Loucy (cell line): Measurements from ENCODE around the gene HUS1B.

ENCODE experiments used
- H2AFZ ChIP-seq: fragments of 200-600 bp; sonication (generic); 2 replicates; pipeline ENCODE4 v1.6.0; 2016; ENCODE audit warnings: antibody characterized with exemption, mild to moderate bottlenecking, low read length, moderate library complexity
- H3F3A ChIP-seq: fragments of 200-600 bp; 2 replicates; pipeline ENCODE4 v1.6.0; 2016; ENCODE audit warnings: antibody characterized with exemption, low read depth, mild to moderate bottlenecking
- H3K27me3 ChIP-seq: fragments of 200-600 bp; sonication (generic); 2 replicates; pipeline ENCODE4 v1.6.1; 2014; ENCODE audit warnings: low read length, mild to moderate bottlenecking; ENCODE audit not compliant: insufficient read depth, poor library complexity, severe bottlenecking
- H3K36me3 ChIP-seq: fragments of 200-600 bp; sonication (generic); 2 replicates; pipeline ENCODE4 v1.6.1; 2016; ENCODE audit warnings: low read length; ENCODE audit not compliant: insufficient read depth
- H3K4me1 ChIP-seq: fragments of 200-600 bp; sonication (generic); 2 replicates; pipeline ENCODE4 v1.5.1; 2014; ENCODE audit warnings: low read length, mild to moderate bottlenecking; ENCODE audit not compliant: insufficient read depth, poor library complexity, severe bottlenecking
- H3K4me2 ChIP-seq: fragments of 200-600 bp; sonication (generic); 2 replicates; pipeline ENCODE4 v1.6.0; 2014; ENCODE audit warnings: antibody characterized with exemption, low read length, low read depth, mild to moderate bottlenecking; ENCODE audit not compliant: poor library complexity, severe bottlenecking
- H3K4me3 ChIP-seq: fragments of 200-600 bp; sonication (generic); 2 replicates; pipeline ENCODE4 v1.5.1; 2014; ENCODE audit warnings: low read length, mild to moderate bottlenecking, mixed read lengths; ENCODE audit not compliant: poor library complexity, severe bottlenecking
- H3K79me2 ChIP-seq: fragments of 200-600 bp; sonication (generic); 2 replicates; pipeline ENCODE4 v1.6.1; 2014; ENCODE audit warnings: low read length; ENCODE audit not compliant: insufficient read depth
- H3K9ac ChIP-seq: fragments of 200-600 bp; sonication (generic); 2 replicates; pipeline ENCODE4 v1.6.0; 2014; ENCODE audit warnings: mild to moderate bottlenecking, low read depth, low read length, moderate library complexity; ENCODE audit not compliant: poor library complexity, severe bottlenecking
- H3K9me2 ChIP-seq: fragments of 200-600 bp; sonication (generic); replicated peaks from 2 replicates; pipeline ENCODE4 v1.6.1; 2016; ENCODE audit warnings: low read depth, low read length, mixed read lengths
- H3K9me3 ChIP-seq: fragments of 200-600 bp; sonication (generic); 2 replicates; pipeline ENCODE4 v1.6.1; 2014; ENCODE audit warnings: mild to moderate bottlenecking, antibody characterized with exemption, low read length, low read depth; ENCODE audit not compliant: insufficient read depth
- H4K20me1 ChIP-seq: fragments of 200-600 bp; sonication (generic); 2 replicates; pipeline ENCODE4 v1.6.0; 2014; ENCODE audit warnings: antibody characterized with exemption, low read length, mild to moderate bottlenecking; ENCODE audit not compliant: insufficient read depth, poor library complexity, severe bottlenecking
- CTCF ChIP-seq: fragments of 200-600 bp; sonication (generic); conservative IDR thresholded peaks from 2 replicates; pipeline ENCODE4 v1.5.1; 2014; ENCODE audit warnings: mild to moderate bottlenecking, antibody characterized with exemption, low read length
- EZH2phosphoT487 ChIP-seq: fragments of 200-600 bp; IDR thresholded peaks from 2 replicates; pipeline ENCODE4 v1.6.1; 2018; ENCODE audit warnings: antibody characterized with exemption, mild to moderate bottlenecking, moderate library complexity, borderline replicate concordance

HUS1B gene

DNA sequence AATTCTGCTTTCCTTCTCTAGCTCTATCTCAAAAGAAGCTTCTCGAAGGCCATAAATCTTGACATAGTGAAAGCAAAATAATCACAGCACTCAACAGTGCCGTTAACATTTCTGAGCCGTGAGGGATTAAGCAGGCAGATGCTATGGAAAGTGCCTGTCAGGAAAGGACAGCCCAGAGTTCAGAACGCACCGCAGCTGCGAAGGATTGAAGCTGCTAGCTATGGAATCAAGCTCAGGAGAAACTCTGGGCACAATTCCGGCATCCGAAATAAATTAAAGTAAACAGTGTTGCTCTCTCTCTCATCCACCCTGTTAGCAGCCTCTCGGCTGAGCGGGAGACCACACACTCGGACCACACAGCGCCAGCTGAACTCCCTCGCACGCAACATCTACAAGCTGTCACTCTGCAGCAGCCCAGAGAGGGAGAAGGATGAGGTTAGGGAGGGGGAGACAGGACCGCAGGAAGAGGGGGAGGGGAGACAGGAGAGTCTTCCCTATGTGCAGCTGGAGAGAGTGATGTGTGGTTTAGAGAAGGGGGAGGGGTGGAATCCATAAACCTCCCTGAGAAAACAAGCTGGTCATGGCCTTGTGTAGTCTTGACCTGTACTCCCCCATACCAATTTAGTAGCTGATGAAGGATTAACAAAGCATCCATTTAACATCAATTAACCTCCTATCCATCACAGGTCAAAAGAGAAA is 27.0 kb upstream of the HUS1B start:
- Histone ChIP-seq H3K9ac (peak overlapping the region; percentile 63), H2AFZ (no peak overlapping the region), H3K27me3 (no peaks in the 10 kb centered on the region), H3F3A (no peaks in the 10 kb centered on the region), H3K4me1 (peaks cover 61% of the 10 kb centered on the region), H3K79me2 (peaks cover 86% of the 10 kb centered on the region), H3K36me3 (no peaks in the 10 kb centered on the region), H3K4me2 (peak overlapping the region; percentile 81), H3K9me3 (no peaks in the 10 kb centered on the region), H4K20me1 (peaks cover 21% of the 10 kb centered on the region), H3K9me2 (no peaks in the 10 kb centered on the region), H3K4me3 (peak overlapping the region; percentile 69)
- TF ChIP-seq CTCF (no peak), EZH2phosphoT487 (no peak)

GRCh38 chr6:680666-681340 is 23.9 kb upstream of the HUS1B start:
- Histone ChIP-seq H3K9ac (peak overlapping the region; percentile 41), H3K4me3 (no peak overlapping the region), H3K27me3 (no peaks in the 10 kb centered on the region), H3K79me2 (peaks cover 80% of the 10 kb centered on the region), H4K20me1 (peaks cover 21% of the 10 kb centered on the region), H3K36me3 (no peaks in the 10 kb centered on the region), H3K4me2 (no peak overlapping the region), H3K9me3 (no peaks in the 10 kb centered on the region), H3K4me1 (peaks cover 50% of the 10 kb centered on the region), H3F3A (no peaks in the 10 kb centered on the region), H3K9me2 (no peaks in the 10 kb centered on the region), H2AFZ (no peak overlapping the region)
- TF ChIP-seq CTCF (no peak), EZH2phosphoT487 (no peak)

- Histone ChIP-seq H3K9me2 (no peaks in the 10 kb centered on the region), H3K79me2 (peaks cover 74% of the 10 kb centered on the region), H3K4me1 (peaks cover 47% of the 10 kb centered on the region), H3K27me3 (no peaks in the 10 kb centered on the region), H3K4me3 (no peak overlapping the region), H4K20me1 (peaks cover 21% of the 10 kb centered on the region), H3F3A (no peaks in the 10 kb centered on the region), H3K4me2 (no peak overlapping the region), H3K36me3 (no peaks in the 10 kb centered on the region), H3K9ac (peak overlapping the region; percentile 41), H3K9me3 (no peaks in the 10 kb centered on the region), H2AFZ (no peak overlapping the region)
- TF ChIP-seq CTCF (no peak), EZH2phosphoT487 (no peak)
Observed at GRCh38 chr6:680251-680650, 23.4 kb upstream of the HUS1B start.
